ENCODE data around the gene MED15.
"Not testable (repeated sequence)": the region's sequence is repeated elsewhere in the genome, so short reads cannot be mapped to it uniquely, and the experiment has no call there.

The MED15 gene

GRCh38 chr22:20619045-20619892 lies 111.9 kb downstream of the MED15 start:
- CTCF ChIA-PET = interaction anchor here (1.1 to 1.4 kb wide), 2 partner anchors 13 to 14 kb away, joined by 5 to 6 read pairs; no protein-coding TSS in a partner anchor
- TF ChIP-seq CTCF (IDR thresholded peaks at IDR 0.05; ENCODE audit: insufficient read depth, low read length, missing control alignments) = no peak
- POLR2A ChIA-PET = no interaction called here
- no peak for DNase-seq (ENCODE audit: low read depth, low spot score)
- H3K4me3 ChIP-seq (ENCODE audit: low read depth, low read length) = no peak overlapping the region

GRCh38 chr22:20619893-20620194 lies 112.4 kb downstream of the MED15 start:
- H3K4me3 ChIP-seq (ENCODE audit: low read depth, low read length); POLR2A ChIA-PET; DNase-seq (ENCODE audit: low read depth, low spot score): not testable (repeated sequence)
- CTCF ChIA-PET = interaction anchor here (1.1 kb wide), 1 partner anchor 13 kb away, joined by 6 read pairs; no protein-coding TSS in a partner anchor

GRCh38 chr22:20621162-20621561 lies 113.8 kb downstream of the MED15 start:
- POLR2A ChIA-PET = no interaction called here
- H3K4me3 ChIP-seq (ENCODE audit: low read depth, low read length) = no peak overlapping the region
- TF ChIP-seq CTCF (IDR thresholded peaks at IDR 0.05; ENCODE audit: insufficient read depth, low read length, missing control alignments) = no peak
- DNase-seq (ENCODE audit: low read depth, low spot score) = no peak
- CTCF ChIA-PET = interaction anchor here (1.5 kb wide), 1 partner anchor 15 kb away, joined by 5 read pairs; no protein-coding TSS in a partner anchor

GRCh38 chr22:20622650-20623339 lies 115.4 kb downstream of the MED15 start:
- POLR2A ChIA-PET = no interaction called here

GRCh38 chr22:20624161-20624616 lies 116.8 kb downstream of the MED15 start:
- ChIA-PET POLR2A (no interaction called here), CTCF (no interaction called here)
- DNase-seq (ENCODE audit: low read depth, low spot score) = no peak
- no peak for TF ChIP-seq CTCF (IDR thresholded peaks at IDR 0.05; ENCODE audit: insufficient read depth, low read length, missing control alignments)
- H3K4me3 ChIP-seq (ENCODE audit: low read depth, low read length) = no peak overlapping the region

More at GRCh38 chr22:20622650-20623339, 115.4 kb downstream of the MED15 start:
- no peak for DNase-seq (ENCODE audit: low read depth, low spot score)
- CTCF ChIA-PET = interaction anchor here (0.6 kb wide), 1 partner anchor 16 kb away, joined by 3 read pairs; no protein-coding TSS in a partner anchor
- H3K4me3 ChIP-seq (ENCODE audit: low read depth, low read length) = no peak overlapping the region
- TF ChIP-seq CTCF (IDR thresholded peaks at IDR 0.05; ENCODE audit: insufficient read depth, low read length, missing control alignments) = no peak

GRCh38 chr22:20625270-20625669 lies 117.9 kb downstream of the MED15 start:
- DNase-seq (ENCODE audit: low read depth, low spot score) = no peak
- no peak for TF ChIP-seq CTCF (IDR thresholded peaks at IDR 0.05; ENCODE audit: insufficient read depth, low read length, missing control alignments)
- CTCF ChIA-PET = no interaction called here
- no peak overlapping the region for H3K4me3 ChIP-seq (ENCODE audit: low read depth, low read length)
- POLR2A ChIA-PET = no interaction called here
